Jurkat, Clone E6-1 (cell line): ENCODE results near the gene ABCF2.
A peak's percentile ranks its signal among the peaks of the same experiment; 100 is the strongest.

ENCODE experiments used
- DNase-seq: peaks from one replicate; pipeline ENCODE4 v3.0.0-alpha.2; 2011; ENCODE audit warnings: low read depth, low spot score
- H3K4me3 ChIP-seq: 2 replicates; pipeline ENCODE4 v1.5.1; 2011; ENCODE audit warnings: mild to moderate bottlenecking, low read length, control low read depth, moderate library complexity

The ABCF2 gene

DNA sequence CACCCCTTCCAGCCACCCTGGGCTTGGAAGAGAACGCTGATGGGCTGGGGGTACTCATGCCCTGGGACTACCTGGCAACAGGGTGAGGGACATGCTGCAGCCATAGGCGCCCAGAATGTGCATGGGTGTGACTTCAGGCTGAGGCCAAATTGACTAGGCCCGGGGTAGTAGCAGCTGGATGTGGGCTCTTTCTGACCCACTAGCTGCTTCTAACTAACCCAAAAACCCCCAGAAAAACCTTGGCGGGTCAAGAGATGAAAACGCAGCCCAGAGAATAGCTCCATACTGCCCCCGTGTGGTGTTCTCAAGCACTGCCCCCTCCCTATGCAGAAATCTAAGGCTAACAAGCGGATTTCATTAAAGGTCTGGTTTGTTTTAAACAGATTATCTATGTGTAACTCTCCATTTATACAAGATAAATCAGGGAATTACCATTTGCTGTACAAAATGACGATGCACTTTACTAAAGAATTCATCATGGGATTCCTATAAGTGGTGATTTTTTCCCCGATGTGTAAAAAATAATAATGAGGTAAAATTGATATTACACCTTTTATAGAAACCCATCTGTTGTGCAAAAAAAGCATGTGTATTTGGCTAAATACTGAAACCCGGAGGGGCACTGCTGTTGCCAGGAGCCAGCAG lies 17.3 kb upstream of the ABCF2 start:
- H3K4me3 ChIP-seq = peak overlapping the region; percentile 27
- DNase-seq = peak; percentile 55

DNA sequence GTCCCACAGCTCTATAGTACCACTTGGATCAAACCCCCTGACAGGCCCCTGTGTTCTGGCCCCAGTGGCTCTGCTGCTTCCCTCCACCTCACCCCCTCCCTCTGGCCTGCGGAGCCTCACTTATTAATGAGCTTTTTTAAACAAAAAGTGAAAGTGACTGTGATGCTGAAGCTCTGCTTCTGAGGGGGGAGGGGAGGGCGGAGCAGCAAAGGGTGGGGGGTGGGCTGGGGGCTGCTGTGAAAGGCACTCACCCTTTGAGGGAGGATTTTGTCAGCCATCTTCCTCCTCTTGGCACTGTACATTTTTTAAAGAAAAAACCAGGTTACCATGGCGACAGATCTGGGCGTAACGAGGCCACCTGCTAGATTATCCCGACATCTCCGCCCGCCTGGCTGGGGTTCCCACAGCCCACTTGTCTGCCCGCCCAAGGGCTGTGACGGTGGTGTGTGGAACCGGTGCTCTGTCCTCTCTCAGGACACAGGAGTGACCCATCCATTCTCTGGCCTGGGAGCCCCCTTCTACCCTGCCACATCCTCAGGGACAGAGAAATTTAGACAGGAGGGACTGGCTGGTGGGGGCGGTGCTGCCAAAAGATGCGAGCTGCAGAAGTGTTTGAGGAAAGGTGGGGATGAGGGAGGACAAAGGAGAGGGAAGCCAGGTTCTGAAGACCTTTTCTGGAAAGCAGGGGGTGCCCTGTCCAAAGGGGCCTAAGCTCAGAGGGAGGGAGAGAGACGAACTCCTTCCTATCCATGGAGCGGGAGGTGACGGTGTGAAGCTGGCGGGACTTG lies 16.6 kb upstream of the ABCF2 start:
- peak overlapping the region; percentile 27 for H3K4me3 ChIP-seq
- peak; percentile 78 for DNase-seq

DNA sequence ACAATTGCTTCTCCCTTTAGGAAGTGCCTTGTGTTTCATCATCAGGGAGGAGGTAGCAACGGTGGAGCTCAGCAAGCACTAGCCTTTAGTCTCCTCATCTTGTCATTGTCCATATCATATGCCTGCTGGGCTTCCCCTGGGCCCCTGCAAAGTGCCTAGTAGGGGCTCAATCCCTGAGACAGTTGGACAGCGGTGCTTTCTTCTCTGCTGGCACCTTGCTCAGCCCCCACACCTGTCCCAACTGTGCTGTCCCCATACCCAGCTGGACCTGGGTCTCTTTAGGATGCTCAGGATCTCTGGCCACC lies 16.0 kb upstream of the ABCF2 start:
- peak overlapping the region; percentile 27 for H3K4me3 ChIP-seq
- no peak for DNase-seq

DNA sequence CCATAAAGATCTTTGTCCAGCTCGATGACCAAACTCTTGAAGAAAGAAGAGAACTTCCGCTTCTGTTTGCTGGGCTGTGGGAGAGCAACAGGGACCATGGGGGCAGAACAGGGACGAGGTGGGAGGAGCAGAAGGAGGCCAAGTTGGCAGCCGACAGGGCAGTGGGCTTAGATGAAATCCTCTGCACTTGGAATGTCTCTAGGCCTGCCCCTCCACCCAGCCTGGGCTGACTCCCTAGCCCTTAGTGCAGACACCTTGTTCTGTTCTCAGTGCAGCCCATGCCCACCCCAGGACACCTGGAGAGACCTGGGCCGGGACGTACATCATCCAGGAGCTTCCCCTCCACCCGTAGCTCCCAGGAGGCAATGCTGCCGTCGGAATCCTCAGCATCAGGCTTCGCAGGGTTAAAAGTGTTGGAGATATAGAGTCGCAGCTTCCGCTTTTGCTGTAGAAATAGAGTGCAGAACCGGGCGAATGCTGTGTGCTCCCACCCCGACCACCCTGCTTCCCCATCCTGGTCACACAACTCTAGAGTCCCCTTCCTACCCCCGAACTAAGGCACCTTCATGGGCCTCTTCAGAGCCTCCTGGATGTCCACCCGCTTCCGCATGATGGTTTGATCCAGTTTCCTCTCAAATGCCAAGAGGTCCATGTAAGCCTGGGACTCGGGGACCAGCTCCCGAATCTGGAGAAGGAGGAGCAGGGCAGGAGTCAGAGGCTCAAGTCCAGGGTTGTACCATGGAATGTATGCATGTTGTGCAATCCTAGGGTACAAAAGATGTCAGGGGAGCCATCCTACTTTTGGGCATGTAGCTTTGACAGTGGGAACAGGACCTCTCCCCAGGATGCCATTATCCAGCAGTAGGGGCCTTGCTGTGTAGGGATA lies 15.4 kb upstream of the ABCF2 start:
- H3K4me3 ChIP-seq = no peak overlapping the region

DNA sequence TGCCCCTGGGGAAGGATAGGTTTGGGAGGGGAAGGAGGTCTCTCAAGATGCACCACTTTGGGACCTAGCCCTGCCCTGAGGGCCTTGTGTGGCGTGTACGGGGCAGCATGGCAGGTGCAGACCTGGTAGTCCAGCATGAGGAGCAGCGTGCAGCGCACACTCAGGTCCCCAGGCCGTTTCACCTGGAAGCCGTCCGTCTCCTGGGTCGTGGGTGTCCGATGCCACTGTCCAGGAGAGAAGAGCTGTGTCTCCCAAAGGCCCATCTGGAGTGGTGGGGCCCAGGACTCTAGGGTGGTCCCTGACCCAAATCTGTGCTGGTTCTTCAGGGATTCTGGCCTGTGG lies 14.7 kb upstream of the ABCF2 start:
- no peak for DNase-seq
- H3K4me3 ChIP-seq = no peak overlapping the region

More for the DNA sequence above, 15.4 kb upstream of the ABCF2 start:
- no peak for DNase-seq

DNA sequence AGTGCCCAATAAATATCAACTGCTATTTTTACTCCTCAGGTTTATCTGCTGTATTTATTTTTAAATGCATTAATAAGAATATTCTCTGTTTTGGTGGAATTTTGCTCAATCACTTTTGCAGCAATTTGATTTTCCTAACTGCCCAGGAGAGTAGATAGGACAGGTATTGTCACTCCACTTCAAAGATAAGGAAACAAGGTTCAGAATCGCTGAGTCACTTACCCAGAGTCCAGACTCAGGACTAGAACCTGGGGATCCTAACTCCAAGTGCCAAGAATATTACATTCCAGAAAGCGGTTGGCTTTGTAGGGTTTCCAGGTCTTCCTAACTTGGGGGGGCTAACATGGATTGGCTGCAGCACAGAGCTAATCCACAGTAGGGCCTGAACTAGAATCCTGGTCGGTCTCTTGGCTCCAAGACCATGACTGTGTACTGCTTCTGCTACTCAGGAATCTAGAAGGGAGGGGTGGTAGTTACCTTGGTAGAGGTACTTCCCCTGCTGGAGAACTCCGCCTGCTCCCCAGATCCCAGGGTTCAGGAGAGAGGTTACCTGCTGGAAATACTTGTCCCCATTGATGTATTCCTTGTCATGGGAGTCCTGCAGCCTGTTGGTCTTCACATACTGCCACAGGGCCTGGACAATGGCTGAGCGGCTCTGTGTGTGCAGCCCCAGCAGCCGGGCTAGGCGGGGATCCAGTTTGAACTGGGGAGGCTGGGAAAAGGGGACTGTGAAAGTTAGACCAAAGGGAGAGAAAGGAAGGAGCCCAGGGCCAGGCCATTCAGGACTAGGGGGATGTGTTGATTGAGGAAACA lies 14.1 kb upstream of the ABCF2 start:
- no peak for DNase-seq
- H3K4me3 ChIP-seq = no peak overlapping the region

DNA sequence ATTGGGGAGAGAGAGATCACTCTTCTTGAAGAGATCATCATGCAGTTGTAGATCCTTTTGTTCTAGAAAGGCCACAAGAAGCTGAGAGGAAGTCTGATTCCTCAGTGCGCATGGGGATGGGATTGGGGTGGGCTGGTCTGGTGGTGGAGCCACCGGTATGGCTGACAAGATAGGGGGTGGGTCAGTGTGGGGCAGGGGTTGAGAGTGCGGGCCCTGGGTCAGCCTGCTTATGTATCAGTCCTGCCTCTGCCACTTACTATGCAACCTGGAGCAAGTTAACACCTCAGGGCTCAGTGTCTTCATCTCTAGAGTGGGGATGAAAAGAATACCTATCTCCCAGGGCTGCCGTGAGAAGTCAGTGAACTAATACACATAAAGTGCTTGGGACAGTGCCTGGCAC lies 13.5 kb upstream of the ABCF2 start:
- H3K4me3 ChIP-seq = no peak overlapping the region
- no peak for DNase-seq

DNA sequence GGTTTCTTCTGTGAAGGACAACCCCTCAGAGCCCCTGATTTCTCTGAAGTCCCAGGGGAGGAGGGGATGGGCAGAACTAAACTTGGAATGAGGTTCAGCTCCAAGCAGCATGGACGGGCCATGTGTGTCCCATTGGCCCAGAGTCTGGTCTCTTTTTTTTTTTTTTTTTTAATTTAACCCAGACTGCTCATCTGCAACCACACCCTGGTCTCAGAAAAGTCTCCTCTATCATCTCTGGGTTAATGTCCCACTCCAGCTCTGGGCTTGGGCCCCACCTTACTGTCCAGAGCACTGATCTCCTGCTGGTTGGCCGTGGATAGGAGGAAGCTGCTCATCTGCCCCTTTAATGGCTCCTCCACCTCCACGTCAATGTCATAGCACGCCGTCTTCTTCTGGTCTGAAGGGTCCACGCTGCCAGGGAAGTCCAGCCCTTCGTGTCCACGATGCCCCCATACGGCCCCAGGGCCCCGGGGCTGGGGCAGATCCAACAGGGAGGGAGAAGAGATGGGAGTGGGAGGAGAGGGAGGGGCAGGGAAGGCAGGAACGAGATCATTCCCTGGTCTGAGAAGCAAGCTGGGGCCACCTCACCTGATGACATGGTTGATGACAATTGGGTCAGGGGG lies 12.9 kb upstream of the ABCF2 start:
- H3K4me3 ChIP-seq = no peak overlapping the region
- DNase-seq = no peak

DNA sequence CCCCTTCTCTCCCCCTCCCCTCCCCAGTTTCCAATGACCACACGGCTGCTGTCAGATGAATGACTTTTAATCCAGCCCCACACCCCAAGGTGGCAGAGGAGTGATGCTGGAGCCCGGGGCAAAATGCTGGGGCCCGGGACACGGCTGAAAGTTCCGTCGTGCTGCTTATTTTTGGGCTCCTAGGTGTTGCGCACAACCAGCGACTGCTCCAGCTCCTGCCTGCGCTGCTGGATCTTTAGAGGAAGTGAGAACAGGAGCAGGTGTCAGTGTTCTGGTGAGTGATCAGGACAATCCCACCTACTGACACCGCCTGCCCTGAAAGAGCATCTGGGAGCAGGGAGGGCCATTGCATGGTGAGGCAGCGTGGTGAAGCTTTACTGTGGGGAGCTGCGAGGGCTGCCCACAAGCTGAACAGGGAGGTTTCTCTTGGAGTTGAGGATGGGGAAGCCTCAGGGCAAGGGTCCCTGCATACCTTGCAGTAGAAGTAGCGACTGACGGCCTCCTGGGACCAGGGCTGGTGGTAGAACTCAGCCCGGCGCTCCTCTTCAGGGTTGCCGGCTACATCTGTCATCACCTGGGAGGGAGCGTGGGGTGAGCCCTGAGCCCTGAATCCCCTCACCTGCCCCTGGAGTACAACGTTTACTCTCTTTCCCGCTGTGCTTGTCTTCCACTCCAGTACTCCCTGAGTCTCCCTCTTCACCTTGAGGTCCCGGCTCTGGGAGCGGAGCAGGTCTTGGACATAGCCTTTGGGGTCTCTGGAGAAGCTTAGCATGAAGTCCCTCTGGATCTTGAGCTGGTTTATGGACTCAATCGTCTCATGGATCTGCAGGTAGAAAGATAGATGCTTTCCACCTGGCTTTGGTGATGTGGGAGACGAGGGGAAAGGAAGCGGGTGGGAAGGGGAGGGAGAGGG lies 12.2 kb upstream of the ABCF2 start:
- no peak for DNase-seq
- no peak overlapping the region for H3K4me3 ChIP-seq

DNA sequence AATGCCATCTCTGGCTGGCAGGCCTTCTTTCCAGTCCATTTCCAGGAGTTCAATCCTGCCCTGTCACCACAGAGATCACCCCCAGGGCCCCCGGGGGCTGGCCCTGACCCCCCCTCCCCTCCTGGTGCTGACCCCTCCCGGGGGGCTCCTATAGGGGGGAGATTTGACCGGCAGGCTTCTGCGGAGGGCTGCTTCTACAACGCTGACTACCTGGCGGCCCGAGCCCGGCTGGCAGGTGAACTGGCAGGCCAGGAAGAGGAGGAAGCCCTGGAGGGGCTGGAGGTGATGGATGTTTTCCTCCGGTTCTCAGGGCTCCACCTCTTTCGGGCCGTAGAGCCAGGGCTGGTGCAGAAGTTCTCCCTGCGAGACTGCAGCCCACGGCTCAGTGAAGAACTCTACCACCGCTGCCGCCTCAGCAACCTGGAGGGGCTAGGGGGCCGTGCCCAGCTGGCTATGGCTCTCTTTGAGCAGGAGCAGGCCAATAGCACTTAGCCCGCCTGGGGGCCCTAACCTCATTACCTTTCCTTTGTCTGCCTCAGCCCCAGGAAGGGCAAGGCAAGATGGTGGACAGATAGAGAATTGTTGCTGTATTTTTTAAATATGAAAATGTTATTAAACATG lies 11.3 kb upstream of the ABCF2 start:
- DNase-seq = no peak

DNA sequence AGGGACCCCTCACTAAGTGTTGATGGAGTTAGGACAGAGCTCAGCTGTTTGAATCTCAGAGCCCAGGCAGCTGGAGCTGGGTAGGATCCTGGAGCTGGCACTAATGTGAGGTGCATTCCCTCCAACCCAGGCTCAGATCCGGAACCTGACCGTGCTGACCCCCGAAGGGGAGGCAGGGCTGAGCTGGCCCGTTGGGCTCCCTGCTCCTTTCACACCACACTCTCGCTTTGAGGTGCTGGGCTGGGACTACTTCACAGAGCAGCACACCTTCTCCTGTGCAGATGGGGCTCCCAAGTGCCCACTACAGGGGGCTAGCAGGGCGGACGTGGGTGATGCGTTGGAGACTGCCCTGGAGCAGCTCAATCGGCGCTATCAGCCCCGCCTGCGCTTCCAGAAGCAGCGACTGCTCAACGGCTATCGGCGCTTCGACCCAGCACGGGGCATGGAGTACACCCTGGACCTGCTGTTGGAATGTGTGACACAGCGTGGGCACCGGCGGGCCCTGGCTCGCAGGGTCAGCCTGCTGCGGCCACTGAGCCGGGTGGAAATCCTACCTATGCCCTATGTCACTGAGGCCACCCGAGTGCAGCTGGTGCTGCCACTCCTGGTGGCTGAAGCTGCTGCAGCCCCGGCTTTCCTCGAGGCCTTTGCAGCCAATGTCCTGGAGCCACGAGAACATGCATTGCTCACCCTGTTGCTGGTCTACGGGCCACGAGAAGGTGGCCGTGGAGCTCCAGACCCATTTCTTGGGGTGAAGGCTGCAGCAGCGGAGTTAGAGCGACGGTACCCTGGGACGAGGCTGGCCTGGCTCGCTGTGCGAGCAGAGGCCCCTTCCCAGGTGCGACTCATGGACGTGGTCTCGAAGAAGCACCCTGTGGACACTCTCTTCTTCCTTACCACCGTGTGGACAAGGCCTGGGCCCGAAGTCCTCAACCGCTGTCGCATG lies 10.5 kb upstream of the ABCF2 start:
- H3K4me3 ChIP-seq = no peak overlapping the region
- DNase-seq = no peak

More for the DNA sequence above, 11.3 kb upstream of the ABCF2 start:
- no peak overlapping the region for H3K4me3 ChIP-seq

DNA sequence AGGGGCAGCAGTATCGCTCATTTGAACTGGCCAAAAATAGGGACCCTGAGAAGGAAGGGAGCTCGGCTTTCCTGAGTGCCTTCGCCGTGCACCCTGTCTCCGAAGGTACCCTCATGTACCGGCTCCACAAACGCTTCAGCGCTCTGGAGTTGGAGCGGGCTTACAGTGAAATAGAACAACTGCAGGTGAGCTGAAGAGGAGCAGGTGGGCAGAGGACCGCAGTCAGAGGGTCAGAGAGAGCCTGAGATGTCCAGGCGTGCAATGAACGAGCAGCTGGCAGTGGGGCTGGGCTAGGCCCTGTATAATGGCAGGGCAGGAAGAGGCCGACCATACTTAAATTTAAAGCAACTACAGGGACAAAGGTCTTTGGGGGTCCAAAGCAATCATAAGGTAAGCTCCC lies 9.4 kb upstream of the ABCF2 start:
- DNase-seq = no peak
- H3K4me3 ChIP-seq = no peak overlapping the region

DNA sequence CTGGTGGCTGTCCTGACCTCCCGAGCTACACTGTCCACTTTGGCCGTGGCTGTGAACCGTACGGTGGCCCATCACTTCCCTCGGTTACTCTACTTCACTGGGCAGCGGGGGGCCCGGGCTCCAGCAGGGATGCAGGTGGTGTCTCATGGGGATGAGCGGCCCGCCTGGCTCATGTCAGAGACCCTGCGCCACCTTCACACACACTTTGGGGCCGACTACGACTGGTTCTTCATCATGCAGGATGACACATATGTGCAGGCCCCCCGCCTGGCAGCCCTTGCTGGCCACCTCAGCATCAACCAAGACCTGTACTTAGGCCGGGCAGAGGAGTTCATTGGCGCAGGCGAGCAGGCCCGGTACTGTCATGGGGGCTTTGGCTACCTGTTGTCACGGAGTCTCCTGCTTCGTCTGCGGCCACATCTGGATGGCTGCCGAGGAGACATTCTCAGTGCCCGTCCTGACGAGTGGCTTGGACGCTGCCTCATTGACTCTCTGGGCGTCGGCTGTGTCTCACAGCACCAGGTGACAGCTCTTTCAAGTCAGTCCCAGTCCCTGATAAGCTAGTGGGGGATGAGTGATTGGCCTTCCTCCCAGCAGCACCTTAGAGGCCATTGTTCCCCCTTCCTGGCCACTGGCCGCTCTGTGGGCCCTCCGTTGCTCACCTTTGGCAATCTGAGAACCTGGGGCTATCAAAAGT lies 8.2 kb upstream of the ABCF2 start:
- DNase-seq = no peak
- H3K4me3 ChIP-seq = no peak overlapping the region

DNA sequence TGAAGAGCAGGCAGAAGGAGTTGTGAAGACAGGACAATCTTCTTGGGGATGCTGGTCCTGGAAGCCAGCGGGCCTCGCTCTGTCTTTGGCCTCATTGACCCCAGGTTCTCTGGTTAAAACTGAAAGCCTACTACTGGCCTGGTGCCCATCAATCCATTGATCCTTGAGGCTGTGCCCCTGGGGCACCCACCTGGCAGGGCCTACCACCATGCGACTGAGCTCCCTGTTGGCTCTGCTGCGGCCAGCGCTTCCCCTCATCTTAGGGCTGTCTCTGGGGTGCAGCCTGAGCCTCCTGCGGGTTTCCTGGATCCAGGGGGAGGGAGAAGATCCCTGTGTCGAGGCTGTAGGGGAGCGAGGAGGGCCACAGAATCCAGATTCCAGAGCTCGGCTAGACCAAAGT lies 6.8 kb upstream of the ABCF2 start:
- DNase-seq = no peak
- H3K4me3 ChIP-seq = peak overlapping the region; percentile 94

DNA sequence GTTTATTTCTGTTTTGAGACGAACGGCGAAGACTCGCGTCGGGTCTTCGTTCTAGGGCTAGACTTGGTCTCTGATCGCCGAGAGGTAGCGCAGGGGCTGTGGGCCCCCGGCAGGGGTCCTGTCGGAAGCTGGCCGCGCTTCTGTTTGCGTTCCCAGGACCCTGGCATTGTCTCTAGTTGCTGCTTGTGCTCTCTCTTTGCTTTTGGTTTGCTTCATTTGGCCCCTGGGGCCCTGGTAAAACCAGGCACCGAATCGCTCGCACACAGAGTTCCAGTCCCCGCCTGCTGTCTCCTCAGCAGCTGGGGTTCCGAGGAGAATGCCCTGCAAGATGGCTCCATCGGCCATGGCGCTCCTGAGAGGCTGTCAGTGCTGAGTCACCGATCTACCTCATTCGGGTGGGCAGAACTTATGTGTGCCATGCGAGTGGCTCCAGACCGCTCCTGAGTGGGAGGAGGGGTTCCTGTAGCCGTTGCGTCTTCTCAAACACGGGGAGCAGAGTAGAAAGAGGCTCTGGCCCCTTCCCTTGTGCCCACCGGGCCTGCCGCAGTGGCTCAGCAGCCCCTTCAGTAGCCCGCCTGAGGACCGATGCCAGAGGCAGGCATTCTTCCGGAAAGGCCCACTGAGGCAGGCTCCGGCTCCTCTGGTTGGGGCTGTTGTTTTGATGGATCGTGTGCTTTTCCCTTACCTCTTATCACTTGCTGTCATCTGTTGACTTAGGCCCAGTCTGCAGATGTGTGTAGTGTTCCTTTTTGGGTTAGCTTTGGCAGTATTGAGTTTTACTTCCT lies 6.1 kb upstream of the ABCF2 start:
- no peak for DNase-seq
- H3K4me3 ChIP-seq = peak overlapping the region; percentile 94
